ENCODE results near the gene ABCB4.

- TF ChIP-seq, protein P1, sequence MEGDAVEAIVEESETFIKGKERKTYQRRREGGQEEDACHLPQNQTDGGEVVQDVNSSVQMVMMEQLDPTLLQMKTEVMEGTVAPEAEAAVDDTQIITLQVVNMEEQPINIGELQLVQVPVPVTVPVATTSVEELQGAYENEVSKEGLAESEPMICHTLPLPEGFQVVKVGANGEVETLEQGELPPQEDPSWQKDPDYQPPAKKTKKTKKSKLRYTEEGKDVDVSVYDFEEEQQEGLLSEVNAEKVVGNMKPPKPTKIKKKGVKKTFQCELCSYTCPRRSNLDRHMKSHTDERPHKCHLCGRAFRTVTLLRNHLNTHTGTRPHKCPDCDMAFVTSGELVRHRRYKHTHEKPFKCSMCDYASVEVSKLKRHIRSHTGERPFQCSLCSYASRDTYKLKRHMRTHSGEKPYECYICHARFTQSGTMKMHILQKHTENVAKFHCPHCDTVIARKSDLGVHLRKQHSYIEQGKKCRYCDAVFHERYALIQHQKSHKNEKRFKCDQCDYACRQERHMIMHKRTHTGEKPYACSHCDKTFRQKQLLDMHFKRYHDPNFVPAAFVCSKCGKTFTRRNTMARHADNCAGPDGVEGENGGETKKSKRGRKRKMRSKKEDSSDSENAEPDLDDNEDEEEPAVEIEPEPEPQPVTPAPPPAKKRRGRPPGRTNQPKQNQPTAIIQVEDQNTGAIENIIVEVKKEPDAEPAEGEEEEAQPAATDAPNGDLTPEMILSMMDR (optimal IDR thresholded peaks at IDR 0.05 in 1 of 3, IDR thresholded peaks at IDR 0.05 in 1 of 3, conservative IDR thresholded peaks at IDR 0.05 in 1 of 3; ENCODE audit: extremely low read depth in 1 of 3, insufficient read depth in 2 of 3, low read length in 3 of 3) = no peak
- peak; percentile 43 for TF ChIP-seq EZH2 (IDR thresholded peaks at IDR 0.05; ENCODE audit: low read length)
These were observed at the start of gene ABCB4 for GRCh38 chr7:87475359-87476178.

Data from keratinocyte (primary cell).